Measurements from ENCODE around the gene CTF1.

CTF1 gene

GRCh38 chr16:30930160-30930571 is 33.8 kb downstream of the CTF1 start:
- TF ChIP-seq EZH2phosphoT487 (IDR thresholded peaks at IDR 0.05; ENCODE audit: borderline replicate concordance) (no peak), CTCF (conservative IDR thresholded peaks at IDR 0.05; ENCODE audit: low read length) (no peak)
- no peak overlapping the region for H3K4me3 ChIP-seq (ENCODE audit: low read length, poor library complexity, severe bottlenecking)
- H3K4me2 ChIP-seq (ENCODE audit: low read depth, low read length, poor library complexity, severe bottlenecking) = no peak overlapping the region
- peaks cover 27% of the 10 kb centered on the region for H3K4me1 ChIP-seq (ENCODE audit: insufficient read depth, low read length, poor library complexity, severe bottlenecking)
- no peaks in the 10 kb centered on the region for H3K27me3 ChIP-seq (ENCODE audit: insufficient read depth, low read length, poor library complexity, severe bottlenecking)
- no peaks in the 10 kb centered on the region for H3K9me3 ChIP-seq (ENCODE audit: insufficient read depth, low read depth, low read length)
- peaks cover 5% of the 10 kb centered on the region for H4K20me1 ChIP-seq (ENCODE audit: insufficient read depth, low read length, poor library complexity, severe bottlenecking)
- H3F3A ChIP-seq (ENCODE audit: low read depth) = no peaks in the 10 kb centered on the region
- peaks cover 22% of the 10 kb centered on the region for H3K79me2 ChIP-seq (ENCODE audit: insufficient read depth, low read length)
- H3K9me2 ChIP-seq (replicated peaks; ENCODE audit: low read depth, low read length) = no peaks in the 10 kb centered on the region
- peaks cover 26% of the 10 kb centered on the region; the same call in 1 of the 2 replicates for H3K36me3 ChIP-seq (ENCODE audit: insufficient read depth, low read length)
- H3K9ac ChIP-seq (ENCODE audit: low read depth, low read length, poor library complexity, severe bottlenecking) = no peak overlapping the region
- H2AFZ ChIP-seq (ENCODE audit: low read length) = no peak overlapping the region

- no peaks in the 10 kb centered on the region for H3F3A ChIP-seq (ENCODE audit: low read depth)
- no peaks in the 10 kb centered on the region for H3K9me3 ChIP-seq (ENCODE audit: insufficient read depth, low read depth, low read length)
- no peaks in the 10 kb centered on the region for H3K9me2 ChIP-seq (replicated peaks; ENCODE audit: low read depth, low read length)
- H3K36me3 ChIP-seq (ENCODE audit: insufficient read depth, low read length) = peaks cover 26% of the 10 kb centered on the region; the same call in 1 of the 2 replicates
- H2AFZ ChIP-seq (ENCODE audit: low read length) = no peak overlapping the region
- H3K79me2 ChIP-seq (ENCODE audit: insufficient read depth, low read length) = peaks cover 12% of the 10 kb centered on the region; the same call in 1 of the 2 replicates
- no peaks in the 10 kb centered on the region for H3K27me3 ChIP-seq (ENCODE audit: insufficient read depth, low read length, poor library complexity, severe bottlenecking)
- H3K9ac ChIP-seq (ENCODE audit: low read depth, low read length, poor library complexity, severe bottlenecking) = no peak overlapping the region
- peaks cover 25% of the 10 kb centered on the region for H3K4me1 ChIP-seq (ENCODE audit: insufficient read depth, low read length, poor library complexity, severe bottlenecking)
- no peak overlapping the region for H3K4me2 ChIP-seq (ENCODE audit: low read depth, low read length, poor library complexity, severe bottlenecking)
- no peaks in the 10 kb centered on the region for H4K20me1 ChIP-seq (ENCODE audit: insufficient read depth, low read length, poor library complexity, severe bottlenecking)
- no peak for TF ChIP-seq CTCF (conservative IDR thresholded peaks at IDR 0.05; ENCODE audit: low read length)
- TF ChIP-seq EZH2phosphoT487 (IDR thresholded peaks at IDR 0.05; ENCODE audit: borderline replicate concordance) = no peak
- H3K4me3 ChIP-seq (ENCODE audit: low read length, poor library complexity, severe bottlenecking) = no peak overlapping the region
Measured at GRCh38 chr16:30931068-30931650, 34.7 kb downstream of the CTF1 start.

GRCh38 chr16:30934827-30935557 is 38.6 kb downstream of the CTF1 start:
- Histone ChIP-seq H2AFZ (ENCODE audit: low read length) (no peak overlapping the region), H3K9ac (ENCODE audit: low read depth, low read length, poor library complexity, severe bottlenecking) (no peak overlapping the region), H3K36me3 (ENCODE audit: insufficient read depth, low read length) (peaks cover 21% of the 10 kb centered on the region; the same call in 1 of the 2 replicates), H3K4me1 (ENCODE audit: insufficient read depth, low read length, poor library complexity, severe bottlenecking) (peaks cover 27% of the 10 kb centered on the region), H4K20me1 (ENCODE audit: insufficient read depth, low read length, poor library complexity, severe bottlenecking) (no peaks in the 10 kb centered on the region), H3K4me3 (ENCODE audit: low read length, poor library complexity, severe bottlenecking) (peak overlapping the region; percentile 36), H3F3A (ENCODE audit: low read depth) (no peaks in the 10 kb centered on the region), H3K9me3 (ENCODE audit: insufficient read depth, low read depth, low read length) (no peaks in the 10 kb centered on the region), H3K79me2 (ENCODE audit: insufficient read depth, low read length) (no peaks in the 10 kb centered on the region), H3K4me2 (ENCODE audit: low read depth, low read length, poor library complexity, severe bottlenecking) (peak overlapping the region; percentile 69), H3K9me2 (replicated peaks; ENCODE audit: low read depth, low read length) (no peaks in the 10 kb centered on the region), H3K27me3 (ENCODE audit: insufficient read depth, low read length, poor library complexity, severe bottlenecking) (no peaks in the 10 kb centered on the region)
- TF ChIP-seq CTCF (conservative IDR thresholded peaks at IDR 0.05; ENCODE audit: low read length) = peak; percentile 90
- TF ChIP-seq EZH2phosphoT487 (IDR thresholded peaks at IDR 0.05; ENCODE audit: borderline replicate concordance) = no peak

All from Loucy (cell line).